Measurements from ENCODE around the gene CSTA.
A peak's percentile ranks its signal among the peaks of the same experiment; 100 is the strongest.

Gene CSTA

DNA sequence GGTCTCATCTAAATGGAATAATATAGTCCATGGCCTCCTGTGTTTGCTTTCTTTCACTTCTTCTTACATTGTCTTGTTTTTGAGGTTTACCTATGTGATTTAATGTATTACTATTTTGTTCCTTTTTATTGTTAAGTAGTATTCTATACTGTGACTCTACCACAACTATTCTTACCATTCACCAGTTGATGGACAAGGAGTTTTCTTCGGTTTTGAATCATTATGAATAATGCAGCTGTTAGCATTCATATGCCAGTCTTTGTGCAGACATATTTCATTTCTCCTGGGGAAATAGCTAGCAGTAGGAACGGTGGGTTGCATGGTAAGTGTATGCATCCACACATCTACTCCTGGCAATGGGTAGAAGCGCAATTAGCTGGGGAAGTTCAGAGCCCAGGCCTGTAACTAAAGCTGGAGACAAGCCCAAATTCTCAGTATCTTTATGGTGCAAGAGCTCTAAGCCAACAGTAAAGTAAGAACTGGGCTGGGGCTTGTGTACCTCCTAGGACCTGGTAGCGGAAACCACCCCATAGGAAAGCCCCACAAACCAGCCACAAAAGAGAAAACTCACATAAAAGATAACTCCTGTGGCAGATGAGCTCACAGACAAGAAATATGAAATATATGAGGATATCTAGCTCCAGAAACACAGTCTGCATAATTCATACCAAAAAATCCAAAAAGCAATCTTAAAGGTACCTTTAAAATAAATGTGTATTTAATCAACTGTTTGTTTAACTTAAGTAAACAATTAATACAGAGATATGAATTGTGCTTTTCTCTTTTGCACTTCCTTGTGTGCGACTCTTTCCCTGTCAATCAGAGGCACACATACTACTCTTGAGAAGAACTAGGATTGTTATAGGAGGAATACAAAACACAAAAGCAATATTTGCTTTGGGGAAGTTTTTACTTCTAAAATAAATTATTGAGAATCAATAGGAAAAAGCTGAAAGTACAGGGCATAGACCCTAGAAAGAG, 2.7 kb upstream of the CSTA start:
- DNase-seq = peak; percentile 57

DNA sequence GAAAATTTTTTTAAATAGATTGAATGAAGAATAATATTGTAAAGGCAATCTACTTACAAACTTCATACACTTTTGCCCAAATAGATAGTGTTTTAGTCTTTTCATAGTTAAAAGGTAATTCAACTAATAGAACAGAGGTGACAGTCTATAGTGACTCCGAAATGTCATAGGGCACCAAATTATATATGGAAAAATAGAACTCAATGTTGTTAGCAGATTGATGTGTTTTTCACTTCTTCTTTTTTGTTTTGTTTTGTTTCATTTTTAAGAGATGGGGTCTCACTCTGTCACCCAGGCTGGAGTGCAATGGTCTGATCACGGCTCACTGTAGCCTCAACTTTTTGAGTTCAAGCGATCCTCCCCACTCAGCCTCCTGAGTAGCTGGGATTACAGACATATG, 721 bp downstream of the CSTA start:
- DNase-seq = peak; percentile 20

DNA sequence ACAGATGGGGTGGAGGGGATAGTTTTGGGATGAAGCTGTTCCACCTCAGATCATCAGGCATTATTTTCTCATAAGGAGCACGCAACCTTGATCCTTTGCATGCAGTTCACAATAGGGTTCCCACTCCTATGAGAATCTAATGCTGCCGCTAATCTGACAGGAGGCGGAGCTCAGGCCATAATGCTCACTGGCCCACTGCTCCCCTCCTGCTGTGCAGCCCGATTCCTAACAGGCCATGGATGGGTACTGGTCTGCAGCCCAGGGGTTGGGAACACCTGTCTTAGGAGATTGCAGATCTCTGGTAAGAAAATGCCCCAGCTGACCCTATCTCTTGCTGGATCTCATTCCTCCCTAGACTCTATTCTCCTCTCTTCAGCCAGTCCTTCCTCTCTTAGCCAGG, 6.8 kb downstream of the CSTA start:
- no peak for DNase-seq

DNA sequence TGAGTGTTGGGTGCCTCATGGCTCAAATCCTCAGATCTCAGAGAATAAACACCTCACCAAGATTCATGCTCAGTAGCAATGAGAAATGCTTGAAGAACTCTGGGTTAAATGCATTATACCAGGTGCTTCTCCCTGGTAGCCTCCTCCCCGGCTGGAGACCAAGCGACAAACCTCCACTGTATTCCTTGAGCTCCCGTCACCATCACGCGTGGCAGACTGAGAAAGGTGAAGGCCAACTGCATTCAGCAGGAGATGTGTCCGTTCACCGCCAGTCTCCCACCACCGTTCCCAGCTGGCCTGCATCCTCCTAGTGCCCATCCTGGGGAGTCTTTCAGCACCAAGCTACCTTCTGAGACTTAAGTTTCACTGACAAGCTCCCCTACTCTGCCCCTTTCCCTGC, 7.5 kb downstream of the CSTA start:
- DNase-seq = no peak

DNA sequence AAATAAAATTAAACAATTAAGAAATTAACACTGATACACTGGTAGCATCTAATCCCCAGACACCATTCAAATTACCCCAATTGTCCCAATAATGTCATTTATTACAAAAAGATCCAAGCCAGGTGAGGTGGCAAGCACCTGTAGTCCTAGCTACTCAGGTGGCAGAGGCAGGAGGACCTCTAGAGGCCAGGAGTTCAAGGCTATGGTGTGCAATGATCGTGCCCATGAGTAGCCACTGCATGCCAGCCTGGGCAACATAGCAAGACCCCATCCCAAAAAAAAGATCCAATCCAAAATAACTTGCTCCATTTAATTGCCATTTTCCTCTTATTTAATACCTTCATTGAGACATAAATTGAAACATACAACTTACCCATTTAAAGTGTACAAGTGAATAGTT, 17.8 kb downstream of the CSTA start:
- DNase-seq = no peak

DNA sequence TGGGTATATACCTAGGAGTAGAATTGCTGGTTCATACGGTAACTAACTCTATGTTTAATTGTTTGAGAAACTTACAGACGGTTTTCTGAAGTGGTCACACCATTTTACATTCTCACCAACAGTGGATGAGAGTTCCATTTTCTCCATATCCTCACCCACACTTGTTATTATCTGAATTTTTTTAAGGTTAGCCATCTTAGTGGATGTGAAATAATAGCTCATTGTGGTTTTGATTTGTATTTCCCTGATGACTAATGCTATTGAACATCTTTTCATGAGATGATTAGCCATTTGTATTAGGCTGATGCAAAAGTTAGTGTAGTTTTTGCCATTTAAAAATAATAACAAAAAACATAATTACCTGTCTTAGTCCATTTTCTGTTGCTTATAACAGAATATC, 18.6 kb downstream of the CSTA start:
- DNase-seq = peak; percentile 5

DNA sequence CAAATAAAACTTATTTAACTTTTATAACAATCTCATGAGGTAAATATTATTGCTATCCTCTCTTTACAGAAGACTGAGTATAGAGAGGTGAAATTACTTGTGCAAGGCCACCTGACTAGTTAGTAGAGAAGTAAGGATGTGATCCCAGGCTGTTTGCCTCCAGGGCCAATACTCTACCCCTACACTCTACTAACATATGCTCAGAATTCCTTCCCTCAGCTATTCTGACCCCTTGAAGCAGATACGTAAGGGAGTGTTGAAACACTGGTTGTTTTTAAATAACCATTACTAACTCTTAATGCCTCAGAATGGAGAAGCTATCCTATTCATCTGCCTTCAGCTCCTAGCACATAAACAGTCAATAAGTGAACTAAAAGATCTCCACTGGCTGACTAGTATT, 24.1 kb downstream of the CSTA start:
- DNase-seq = no peak

DNA sequence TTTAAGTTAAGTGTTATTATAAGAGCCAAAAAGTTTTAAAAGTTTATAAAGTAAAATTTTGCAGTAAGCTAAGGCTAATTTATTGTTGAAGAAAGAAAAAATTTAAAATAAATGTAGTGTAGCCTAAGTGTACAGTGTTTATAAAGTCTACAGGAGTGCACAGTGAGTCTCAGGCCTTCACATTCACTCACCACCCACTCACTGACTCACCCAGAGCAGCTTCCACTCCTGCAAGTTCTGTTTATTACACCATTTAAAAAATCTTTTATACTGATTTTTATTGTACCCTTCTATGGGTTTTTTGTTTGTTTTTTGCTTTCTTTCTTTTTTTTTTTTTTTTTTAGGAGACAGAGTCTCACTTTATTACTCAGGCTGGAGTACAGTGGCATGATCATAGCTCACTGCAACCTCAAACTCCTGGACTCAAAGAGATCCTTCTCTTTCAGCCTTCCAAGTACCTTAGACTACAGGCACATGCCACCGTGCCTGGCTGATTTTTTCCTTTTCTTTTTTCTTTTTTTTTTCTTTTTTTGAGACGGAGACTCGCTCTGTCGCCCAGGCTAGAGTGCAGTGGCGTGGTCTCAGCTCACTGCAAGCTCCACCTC, 25.9 kb downstream of the CSTA start:
- DNase-seq = peak; percentile 46

DNA sequence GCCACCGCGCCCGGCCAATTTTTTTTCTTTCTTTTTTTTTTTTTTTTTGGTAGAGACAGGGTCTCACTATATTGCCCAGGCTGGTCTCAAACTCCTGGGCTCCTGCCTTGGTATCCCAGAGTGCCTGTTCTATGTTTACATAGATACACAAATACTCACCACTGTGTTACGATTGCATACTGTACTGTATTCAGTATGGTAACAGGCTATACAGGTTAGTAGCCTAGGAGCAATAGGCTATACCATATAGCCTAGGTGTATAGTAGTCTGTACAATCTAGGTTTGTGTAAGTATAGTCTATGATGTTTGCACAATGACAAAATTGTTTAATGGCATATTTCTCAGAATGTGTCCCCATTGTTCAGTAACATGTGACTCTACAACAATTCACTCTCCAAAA, 26.6 kb downstream of the CSTA start:
- no peak for DNase-seq

DNA sequence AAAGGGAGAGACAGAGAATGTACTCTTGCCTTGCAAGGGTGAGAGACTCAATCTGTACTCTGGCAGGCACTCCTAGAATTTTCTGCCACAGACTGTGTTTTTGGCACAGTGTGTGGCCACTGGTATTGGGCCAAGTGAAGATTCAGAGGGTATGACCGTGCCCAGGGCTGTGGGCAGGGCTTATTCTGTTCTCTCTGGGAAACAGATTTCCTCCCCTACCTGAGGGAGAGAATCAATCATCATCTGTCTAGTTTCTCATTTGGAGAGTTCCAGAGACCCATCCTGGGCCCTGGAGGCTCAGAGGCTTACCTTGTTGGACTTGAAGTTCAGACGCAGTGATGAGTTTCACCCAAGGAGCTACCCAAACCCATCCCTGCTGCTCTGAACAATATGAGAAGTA, 28.2 kb downstream of the CSTA start:
- DNase-seq = no peak

DNA sequence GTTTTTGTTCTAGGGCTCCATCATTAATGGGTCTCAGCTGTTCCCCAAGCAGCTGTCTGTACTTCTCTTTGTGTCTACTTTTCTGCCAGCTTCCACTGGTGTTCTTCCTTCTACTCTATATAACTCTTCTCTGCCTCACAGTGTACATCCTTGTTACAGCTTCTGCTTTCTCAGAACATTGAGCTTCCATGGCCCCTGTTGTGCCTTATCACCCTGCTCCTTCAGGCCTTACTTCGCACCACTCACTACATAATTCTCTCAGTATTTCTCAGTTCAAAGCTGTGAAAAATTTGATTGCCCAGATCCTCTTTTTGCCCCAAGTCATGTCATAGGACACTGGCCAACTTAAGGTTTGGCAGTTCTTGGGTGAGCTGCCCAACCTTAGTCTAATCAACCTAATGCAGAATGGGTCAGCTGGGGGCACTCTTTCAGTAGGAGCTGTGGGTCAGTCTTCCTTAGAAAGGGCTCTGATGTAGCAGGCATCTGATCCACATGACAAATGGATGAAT, 28.9 kb downstream of the CSTA start:
- no peak for DNase-seq

DNA sequence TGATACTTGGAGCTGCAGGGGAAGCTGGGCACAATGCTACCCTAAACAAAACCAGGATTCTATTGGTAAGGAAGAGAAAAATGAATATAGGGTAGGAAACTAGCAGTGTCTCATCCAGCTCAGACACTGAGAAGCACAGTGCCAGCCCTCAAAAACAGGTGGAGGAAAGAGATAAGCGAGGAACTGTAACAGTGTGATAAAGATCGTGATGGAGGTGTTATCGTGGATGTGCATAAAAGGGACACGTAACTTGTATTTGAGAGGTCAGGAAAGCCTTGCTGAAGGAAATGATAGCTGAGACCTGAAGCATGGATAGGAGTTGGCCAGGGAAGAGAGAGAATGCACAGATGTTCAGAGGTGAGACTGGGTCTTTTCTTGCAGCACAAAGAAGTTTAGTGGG, 30.6 kb downstream of the CSTA start:
- DNase-seq = no peak

DNA sequence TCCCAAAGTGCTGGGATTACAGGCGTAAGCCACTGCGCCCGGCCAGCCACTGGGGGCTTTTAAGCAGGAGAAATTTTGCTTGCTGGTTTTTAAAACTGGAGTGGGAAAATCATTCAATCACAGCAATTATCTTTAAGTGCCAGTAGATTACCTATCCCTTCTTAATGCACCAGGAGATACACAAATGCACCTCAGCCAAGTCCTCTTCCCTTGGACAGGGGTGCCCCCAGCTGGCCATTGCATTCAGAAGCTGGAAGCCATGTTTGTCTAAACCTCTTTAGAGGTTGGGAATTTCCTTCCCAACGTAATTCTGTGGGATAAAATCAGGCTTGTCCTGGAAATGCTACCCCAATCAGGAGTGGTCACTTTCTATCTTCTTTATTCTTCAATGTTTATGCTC, 31.4 kb downstream of the CSTA start:
- peak; percentile 52 for DNase-seq

DNA sequence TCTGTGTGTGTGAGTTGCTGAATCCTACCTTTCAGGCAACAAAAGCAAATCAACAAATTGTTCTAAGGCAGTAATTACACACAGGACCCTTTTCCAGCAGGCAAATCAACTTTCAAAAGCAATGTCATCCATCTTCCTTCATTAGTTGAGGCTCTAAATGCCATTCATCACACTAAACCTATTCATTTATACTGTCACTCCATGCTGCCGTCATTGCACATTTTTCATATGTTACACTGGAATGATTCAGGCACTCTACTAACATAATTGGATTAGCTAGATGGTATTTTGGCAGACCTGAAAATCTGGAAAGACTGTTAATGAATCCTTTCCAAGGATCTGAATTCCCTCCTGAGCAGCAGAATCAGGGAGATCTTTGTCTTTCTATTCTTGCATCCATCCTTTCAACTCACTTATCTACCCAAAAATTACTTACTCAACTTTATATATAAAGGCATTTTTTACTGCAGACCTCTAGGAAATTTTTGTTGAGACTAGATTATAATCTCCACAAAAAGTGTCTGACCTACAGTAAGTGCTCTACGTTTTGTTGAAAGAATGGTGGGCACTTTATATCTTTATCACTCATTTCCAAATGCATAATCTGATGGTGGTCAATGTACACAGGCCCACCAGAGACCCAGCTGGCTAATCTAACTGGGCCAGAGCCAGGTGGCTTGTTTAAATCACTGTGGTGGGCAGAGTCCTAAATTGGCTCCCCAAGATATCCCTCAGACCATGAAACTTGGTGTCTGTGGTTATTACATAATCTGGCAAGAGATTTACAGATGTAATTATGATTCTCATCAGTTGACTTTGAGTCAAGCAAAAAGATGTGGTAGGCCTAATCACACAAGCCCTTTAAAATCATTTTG, 33.0 kb downstream of the CSTA start:
- no peak for DNase-seq

DNA sequence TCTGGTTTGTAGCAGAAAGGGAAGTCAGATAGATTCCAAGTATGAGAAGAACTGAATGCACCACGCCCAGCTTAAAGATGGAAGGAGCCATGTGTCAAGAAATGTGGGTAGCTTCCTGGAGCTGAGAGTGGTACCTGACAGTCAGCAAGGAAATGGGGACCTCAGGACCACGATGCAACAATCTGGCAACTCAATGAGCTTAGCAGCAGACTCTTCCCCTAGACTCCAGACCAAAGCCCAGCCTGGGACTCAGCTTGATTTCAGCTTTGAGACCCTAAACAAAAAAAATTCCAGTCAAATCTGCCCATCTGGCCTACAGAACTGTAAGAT, 33.6 kb downstream of the CSTA start:
- DNase-seq = no peak

DNA sequence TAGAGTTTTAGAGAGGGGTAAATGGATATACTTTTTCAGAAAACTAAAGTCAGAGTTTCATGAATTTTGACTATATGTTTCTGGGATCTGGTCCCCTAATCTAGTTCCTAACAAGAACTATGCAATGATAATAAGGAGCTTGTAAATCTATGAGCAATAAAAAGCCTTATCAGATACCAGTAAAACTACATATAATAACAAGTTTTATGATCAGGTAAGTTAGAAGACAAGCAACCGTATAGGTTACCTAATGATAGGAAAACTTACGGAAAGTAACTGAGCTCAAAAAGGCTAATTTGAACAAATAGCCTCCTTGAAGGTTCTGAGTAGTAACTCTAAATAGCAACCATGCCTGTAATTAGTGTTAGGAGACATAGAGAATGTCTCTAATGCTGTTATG, 37.0 kb downstream of the CSTA start:
- no peak for DNase-seq

DNA sequence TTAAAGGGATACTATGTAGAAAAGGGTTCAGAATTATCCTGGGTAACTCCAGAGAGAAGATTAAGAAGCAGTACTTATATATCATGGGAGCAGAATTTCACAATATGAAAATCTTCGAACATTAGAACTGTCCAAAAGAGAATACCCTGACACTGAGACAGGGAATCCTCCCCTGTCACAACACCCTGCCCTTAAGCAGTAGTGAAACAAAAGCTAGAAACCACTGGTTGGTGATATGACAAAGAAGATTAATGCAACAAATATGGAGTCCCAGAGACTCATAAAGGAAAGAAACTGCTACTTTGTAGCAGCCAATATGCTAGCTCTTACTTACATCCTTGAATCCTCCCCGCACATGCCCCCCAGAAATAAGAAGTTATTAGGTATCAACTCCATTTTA, 39.4 kb downstream of the CSTA start:
- peak; percentile 25 for DNase-seq

DNA sequence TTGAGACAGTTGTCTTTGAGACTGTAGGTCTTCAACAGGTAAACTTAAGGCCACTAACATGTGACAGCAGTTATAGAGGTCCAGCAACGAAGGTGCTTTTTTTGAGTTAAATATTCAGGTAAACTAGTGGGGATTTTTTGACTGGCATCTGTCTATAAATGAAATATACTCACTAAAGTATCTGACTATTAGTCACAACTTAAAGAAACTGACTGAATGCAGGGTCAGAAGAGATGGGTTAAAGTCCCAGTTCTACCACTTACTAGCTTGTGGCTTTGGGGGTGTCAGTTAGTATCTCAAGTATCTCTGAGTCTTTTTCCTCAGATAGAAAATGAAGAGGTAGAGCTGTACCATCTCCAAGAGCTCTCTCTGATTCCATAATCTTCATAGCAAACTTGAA, 40.0 kb downstream of the CSTA start:
- no peak for DNase-seq

DNA sequence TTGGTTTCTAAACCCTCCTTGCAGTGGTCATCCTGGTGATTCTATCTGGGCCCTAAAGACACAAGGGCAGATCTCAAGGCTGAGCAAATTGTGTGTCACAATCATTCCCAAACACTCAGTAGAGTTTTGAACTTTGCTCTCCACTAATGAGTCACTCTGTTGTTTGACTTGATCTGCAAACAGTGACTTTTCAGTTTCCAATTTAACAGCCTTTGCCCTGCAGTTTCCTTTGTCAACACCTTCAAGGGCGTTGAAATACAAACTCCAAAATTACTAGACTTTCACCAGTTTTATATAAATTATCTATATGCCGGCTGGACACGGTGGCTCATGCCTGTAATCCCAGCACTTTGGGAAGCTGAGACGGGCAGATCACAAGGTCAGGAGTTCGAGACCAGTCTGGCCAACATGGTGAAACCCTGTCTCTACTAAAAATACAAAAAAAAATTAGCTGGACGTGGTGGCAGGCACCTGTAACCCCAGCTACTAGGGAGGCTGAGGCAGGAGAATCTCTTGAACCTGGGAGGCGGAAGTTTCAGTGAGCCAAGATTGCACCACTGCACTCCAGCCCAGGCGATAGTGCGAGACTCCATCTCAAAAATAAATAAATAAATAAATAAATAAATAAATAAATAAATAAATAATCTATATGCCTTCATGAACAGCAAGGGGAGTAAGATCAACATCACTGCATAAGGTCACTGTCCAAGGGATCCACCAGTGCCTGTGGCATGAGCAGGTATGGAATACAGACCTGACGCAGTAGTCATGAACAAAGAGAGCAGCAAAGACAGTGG, 40.7 kb downstream of the CSTA start:
- peak; percentile 73 for DNase-seq

DNA sequence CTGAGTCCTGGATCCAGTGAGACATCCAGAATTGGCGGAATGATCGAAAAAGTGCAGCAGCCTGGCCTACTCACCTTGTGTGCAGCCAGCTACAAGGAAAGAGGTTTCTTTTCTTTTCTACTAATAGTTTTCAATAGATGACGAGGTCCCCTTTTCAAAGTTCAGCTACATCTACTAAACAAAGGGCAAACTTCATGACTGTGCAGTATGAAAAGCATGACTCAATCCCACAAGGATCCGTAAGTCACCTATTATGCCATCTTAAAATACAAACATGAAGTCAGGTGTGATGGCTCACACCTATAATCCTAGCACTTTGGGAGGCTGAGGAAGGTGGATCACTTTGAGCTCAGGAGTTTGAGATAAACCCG, 41.3 kb downstream of the CSTA start:
- no peak for DNase-seq

DNA sequence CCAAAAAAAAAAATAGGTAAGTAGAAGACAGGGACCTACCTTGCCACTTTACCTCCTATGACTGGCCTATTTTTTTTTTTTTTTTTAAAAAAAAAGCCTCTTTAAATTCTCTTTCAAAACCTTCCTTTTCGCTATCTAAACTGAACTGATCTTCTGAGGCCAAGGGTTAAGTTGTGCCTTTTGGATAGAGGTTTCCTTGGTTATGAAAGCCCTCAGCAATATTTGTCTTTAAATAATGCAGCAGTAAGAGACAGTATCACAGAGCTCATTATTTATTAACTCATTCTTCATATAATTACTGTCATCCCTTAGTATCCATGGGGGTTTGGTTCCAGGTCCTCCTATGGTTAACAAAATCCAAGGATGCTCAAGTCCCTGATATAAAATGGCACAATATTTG, 49.0 kb downstream of the CSTA start:
- DNase-seq = no peak

DNA sequence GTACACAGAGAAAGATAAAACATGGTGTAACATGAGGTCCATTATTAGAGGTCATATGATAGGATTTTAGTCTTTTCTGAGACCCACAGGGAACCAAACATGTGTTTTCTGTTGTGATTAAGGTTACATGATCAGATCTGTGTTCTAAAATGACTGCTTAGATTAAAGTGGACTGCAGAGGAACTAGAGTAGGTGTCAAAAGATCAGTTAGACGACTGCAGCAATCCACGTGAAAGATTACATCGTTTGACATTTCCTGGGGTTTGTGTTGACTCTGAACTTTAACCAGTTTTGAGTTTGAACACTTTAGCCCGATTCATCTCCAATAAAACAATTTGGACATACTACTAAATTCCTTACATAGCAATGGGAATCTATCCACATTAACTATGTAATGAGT, 52.9 kb downstream of the CSTA start:
- DNase-seq = peak; percentile 16

Measured in suppressor macrophage treated with lipopolysaccharide for 4 hours (primary cell).